ENCODE measurements around the gene ARFGAP2. TPM values are rescaled to one million over a fixed set of nuclear protein-coding genes. Genes with fewer than 3 reads are reported as not detected.

ARFGAP2 gene
- total and polyA plus RNA-seq, 12 donors: 72.3 to 411 (median 104) TPM

GRCh38 chr11:47182380-47182779 lies 5.7 kb upstream of the ARFGAP2 start:
- no peaks in the 10 kb centered on the region for H3K27me3 ChIP-seq
- peaks cover 47 to 65% of the 10 kb centered on the region in 2 donors for H3K4me1 ChIP-seq (replicated peaks in 1 of 2)
- DNase-seq: no peak
- peak overlapping the region in 2 of 5 donors; percentile 89 to 96 for H3K27ac ChIP-seq
- no peak overlapping the region for H3K4me3 ChIP-seq
- intact Hi-C loops (cut with DNase I): loop anchor here in 1 of 2 donors (10.0 kb wide), 1 partner anchor 82 kb away; no protein-coding TSS in a partner anchor
- no peak for TF ChIP-seq CTCF (IDR thresholded peaks at IDR 0.05)
- TF ChIP-seq POLR2A (IDR thresholded peaks at IDR 0.05): no peak
- peaks cover 0 to 19% of the 10 kb centered on the region in 2 donors for H3K36me3 ChIP-seq (replicated peaks in 1 of 2)
- H3K9me3 ChIP-seq (replicated peaks in 1 of 3): no peaks in the 10 kb centered on the region
- 91 to 97% (median 96%) methylated on average over 13 to 17 of the region's 17 CpGs for WGBS, 4 donors

GRCh38 chr11:47181271-47181670 lies 4.6 kb upstream of the ARFGAP2 start:
- peaks cover 0 to 19% of the 10 kb centered on the region in 2 donors for H3K36me3 ChIP-seq (replicated peaks in 1 of 2)
- DNase-seq: no peak
- no peaks in the 10 kb centered on the region for H3K27me3 ChIP-seq
- 82 to 94% (median 91%) methylated on average over 5 to 6 of the region's 6 CpGs for WGBS, 4 donors
- TF ChIP-seq CTCF (IDR thresholded peaks at IDR 0.05) (no peak), POLR2A (IDR thresholded peaks at IDR 0.05) (no peak)
- H3K4me3 ChIP-seq: no peak overlapping the region
- H3K9me3 ChIP-seq (replicated peaks in 1 of 3): no peaks in the 10 kb centered on the region
- no peak overlapping the region for H3K27ac ChIP-seq
- intact Hi-C loops (cut with DNase I): loop anchor here in 1 of 2 donors (10.0 kb wide), 1 partner anchor 84 kb away; no protein-coding TSS in a partner anchor
- H3K4me1 ChIP-seq (replicated peaks in 1 of 2): peaks cover 42 to 59% of the 10 kb centered on the region in 2 donors

- Histone ChIP-seq H3K36me3 (replicated peaks in 1 of 2) (peaks cover 0 to 22% of the 10 kb centered on the region in 2 donors), H3K27me3 (no peaks in the 10 kb centered on the region), H3K4me3 (no peak overlapping the region), H3K27ac (peak overlapping the region in 2 of 5 donors; percentile 42 to 98), H3K9me3 (replicated peaks in 1 of 3) (no peaks in the 10 kb centered on the region), H3K4me1 (replicated peaks in 1 of 2) (peaks cover 47 to 63% of the 10 kb centered on the region in 2 donors)
- DNase-seq: no peak
- 89 to 93% (median 92%) methylated on average over 28 to 35 of the region's 35 CpGs for WGBS, 4 donors
- TF ChIP-seq POLR2A (IDR thresholded peaks at IDR 0.05): no peak
- TF ChIP-seq CTCF (IDR thresholded peaks at IDR 0.05): no peak
- intact Hi-C loops (cut with DNase I): loop anchor here in 1 of 2 donors (10.0 kb wide), 1 partner anchor 85 kb away; no protein-coding TSS in a partner anchor
Observed at GRCh38 chr11:47180006-47180787, 3.5 kb upstream of the ARFGAP2 start.

GRCh38 chr11:47179655-47179991 lies 2.9 kb upstream of the ARFGAP2 start:
- H3K4me3 ChIP-seq: no peak overlapping the region
- H3K4me1 ChIP-seq (replicated peaks in 1 of 2): peaks cover 42 to 62% of the 10 kb centered on the region in 2 donors
- H3K9me3 ChIP-seq (replicated peaks in 1 of 3): no peaks in the 10 kb centered on the region
- peaks cover 0 to 27% of the 10 kb centered on the region in 2 donors for H3K36me3 ChIP-seq (replicated peaks in 1 of 2)
- no peaks in the 10 kb centered on the region for H3K27me3 ChIP-seq
- intact Hi-C loops (cut with DNase I): loop anchor here in 1 of 2 donors (5.0 kb wide), 3 partner anchors 38 to 173 kb away; partner anchors contain the start of gene MYBPC3
- DNase-seq: peak in 3 of 7 donors; percentile 42 to 65 (median 63)
- peak overlapping the region in 3 of 5 donors; percentile 42 to 98 (median 97) for H3K27ac ChIP-seq
- 88 to 100% (median 96%) methylated on average over 1 of the region's 1 CpG for WGBS, 4 donors
- no peak for TF ChIP-seq POLR2A (IDR thresholded peaks at IDR 0.05)
- TF ChIP-seq CTCF (IDR thresholded peaks at IDR 0.05): peak; percentile 42 to 55 (median 50)

All from adrenal gland (tissue), 12 donors.